GM23338 (cell line): Measurements from ENCODE around the gene IFI44L. TPM values are rescaled to one million over a fixed set of nuclear protein-coding genes. Genes with fewer than 3 reads are reported as not detected.

Experiments
- ATAC-seq: fragments of 200-7000 bp; cut with Tn5 transposase; 3 replicates; pipeline ENCODE4 v1.9.1; 2020
- DNase-seq: peaks from one replicate; pipeline ENCODE4 v3.0.0-alpha.2; 2015; ENCODE audit warnings: low spot score
- H2AFZ ChIP-seq: fragments of 200-600 bp; sonication (generic); 2 replicates; pipeline ENCODE4 v1.8.0; 2016; ENCODE audit warnings: antibody characterized with exemption, mild to moderate bottlenecking, moderate library complexity
- H3F3A ChIP-seq: fragments of 200-600 bp; sonication (generic); replicated peaks from 2 replicates; pipeline ENCODE4 v1.8.0; 2017; ENCODE audit warnings: antibody characterized with exemption, mixed run types, low read depth
- H3K27ac ChIP-seq: fragments of 200-600 bp; sonication (generic); 2 replicates; pipeline ENCODE4 v1.6.1; 2016; ENCODE audit warnings: low read depth
- H3K27me3 ChIP-seq: fragments of 200-600 bp; sonication (generic); 2 replicates; pipeline ENCODE4 v1.8.0; 2016; ENCODE audit warnings: mild to moderate bottlenecking, mixed run types, moderate library complexity; ENCODE audit not compliant: insufficient read depth
- H3K36me3 ChIP-seq: fragments of 200-600 bp; sonication (generic); 2 replicates; pipeline ENCODE4 v1.8.0; 2016; ENCODE audit warnings: mild to moderate bottlenecking; ENCODE audit not compliant: insufficient read depth
- H3K4me1 ChIP-seq: fragments of 200-600 bp; sonication (generic); 2 replicates; pipeline ENCODE4 v1.8.0; 2016; ENCODE audit warnings: mild to moderate bottlenecking, moderate library complexity; ENCODE audit not compliant: insufficient read depth
- H3K4me2 ChIP-seq: fragments of 200-600 bp; sonication (generic); 2 replicates; pipeline ENCODE4 v1.7.1; 2017; ENCODE audit warnings: mixed run types
- H3K4me3 ChIP-seq: fragments of 200-600 bp; sonication (generic); 2 replicates; pipeline ENCODE4 v1.6.1; 2016; ENCODE audit warnings: mixed run types
- H3K79me2 ChIP-seq: fragments of 200-600 bp; sonication (generic); replicated peaks from 2 replicates; pipeline ENCODE4 v1.8.0; 2017; ENCODE audit warnings: mild to moderate bottlenecking; ENCODE audit not compliant: insufficient read depth
- H3K9me2 ChIP-seq: fragments of 200-600 bp; sonication (generic); 2 replicates; pipeline ENCODE4 v1.8.0; 2017; ENCODE audit not compliant: insufficient read depth
- H4K20me1 ChIP-seq: fragments of 200-600 bp; sonication (generic); replicated peaks from 2 replicates; pipeline ENCODE4 v1.8.0; 2017; ENCODE audit warnings: mild to moderate bottlenecking; ENCODE audit not compliant: insufficient read depth
- H3K27ac Mint-ChIP-seq: 2 replicates; pipeline ENCODE4 v1.8.0; 2020; ENCODE audit warnings: inconsistent platforms, mild to moderate bottlenecking, moderate library complexity, mixed read lengths
- H3K27me3 Mint-ChIP-seq: 3 replicates; pipeline ENCODE4 v1.8.0; 2022; ENCODE audit warnings: low read depth, mild to moderate bottlenecking, moderate library complexity, mixed read lengths, inconsistent platforms; ENCODE audit not compliant: insufficient read depth, poor library complexity
- H3K36me3 Mint-ChIP-seq: 3 replicates; pipeline ENCODE4 v1.8.0; 2021; ENCODE audit warnings: low read depth, mild to moderate bottlenecking, inconsistent platforms, moderate library complexity, mixed read lengths
- H3K4me1 Mint-ChIP-seq: 3 replicates; pipeline ENCODE4 v1.8.0; 2020; ENCODE audit warnings: mild to moderate bottlenecking, inconsistent platforms, mixed read lengths
- H3K4me3 Mint-ChIP-seq: 3 replicates; pipeline ENCODE4 v1.8.0; 2021; ENCODE audit warnings: moderate library complexity, mild to moderate bottlenecking, inconsistent platforms, mixed read lengths
- H3K9me3 Mint-ChIP-seq: 3 replicates; pipeline ENCODE4 v1.8.0; 2020; ENCODE audit warnings: moderate library complexity, mild to moderate bottlenecking, inconsistent platforms, mixed read lengths
- CREB1 ChIP-seq: fragments of 250-450 bp; sonication (Bioruptor Pico); IDR thresholded peaks from 2 replicates; pipeline ENCODE4 v1.5.0; 2020; ENCODE audit warnings: low read depth, mild to moderate bottlenecking, moderate library complexity
- CTCF ChIP-seq, 2 experiments: fragments of 200-600 bp in 1 of 2; sonication (generic) in 1 of 2; conservative IDR thresholded peaks; 2 replicates each; pipeline versions ENCODE4 v1.5.1 to v1.6.1; 2016 to 2017; ENCODE audit warnings: antibody characterized with exemption in 2 of 2, low read depth in 2 of 2, mild to moderate bottlenecking in 2 of 2, moderate library complexity in 1 of 2
- ETS1 ChIP-seq: IDR thresholded peaks from 2 replicates; pipeline ENCODE4 v1.6.1; 2016; ENCODE audit warnings: antibody characterized with exemption
- EZH2 ChIP-seq: fragments of 200-600 bp; sonication (generic); IDR thresholded peaks from one replicate; pipeline ENCODE4 v1.8.0; 2017; ENCODE audit warnings: antibody characterized with exemption, mild to moderate bottlenecking, low read depth; ENCODE audit not compliant: unreplicated experiment
- EZH2phosphoT487 ChIP-seq: fragments of 200-600 bp; sonication (generic); IDR thresholded peaks from one replicate; pipeline ENCODE4 v1.8.1; 2018; ENCODE audit warnings: antibody characterized with exemption; ENCODE audit not compliant: unreplicated experiment
- JUNB ChIP-seq: IDR thresholded peaks from one replicate; pipeline ENCODE4 v1.6.1; 2016; ENCODE audit warnings: antibody characterized with exemption; ENCODE audit not compliant: unreplicated experiment
- NANOG ChIP-seq: IDR thresholded peaks from 2 replicates; pipeline ENCODE4 v1.6.1; 2016; ENCODE audit warnings: antibody characterized with exemption, borderline replicate concordance
- POLR2AphosphoS5 ChIP-seq: IDR thresholded peaks from 2 replicates; pipeline ENCODE4 v1.6.1; 2016; ENCODE audit warnings: antibody characterized with exemption, low read depth
- REST ChIP-seq: IDR thresholded peaks from one replicate; pipeline ENCODE4 v1.6.1; 2018; ENCODE audit warnings: antibody characterized with exemption; ENCODE audit not compliant: unreplicated experiment
- STAT1 ChIP-seq: IDR thresholded peaks from one replicate; pipeline ENCODE4 v1.6.1; 2016; ENCODE audit warnings: antibody characterized with exemption; ENCODE audit not compliant: unreplicated experiment
- ZNF114 ChIP-seq: fragments of 250-450 bp; sonication (Bioruptor Pico); IDR thresholded peaks from 2 replicates; pipeline ENCODE4 v1.5.0; 2020; ENCODE audit warnings: mild to moderate bottlenecking, moderate library complexity
- ZNF331 ChIP-seq: fragments of 250-450 bp; sonication (Bioruptor Pico); IDR thresholded peaks from 2 replicates; pipeline ENCODE4 v1.5.0; 2020; ENCODE audit warnings: low read depth, mild to moderate bottlenecking, moderate library complexity
- ZNF462 ChIP-seq: fragments of 250-450 bp; sonication (Bioruptor Pico); IDR thresholded peaks from 2 replicates; pipeline ENCODE4 v1.5.0; 2020; ENCODE audit warnings: mild to moderate bottlenecking, moderate library complexity
- polyA plus RNA-seq: library from polyadenylated mRNA; unstranded; fragments of >200 nt; fragmentation: Nextera tagmentation; extraction: Ambion mirVana; gene quantifications from 2 replicates; pipeline ENCODE4 v1.2.1, GENCODE V29; 2016
- total RNA-seq: library from RNA; depleted of rRNA; stranded (reverse); fragments of >200 nt; shearing (Covaris generic); gene quantifications from 2 replicates; pipeline ENCODE4 v1.2.3, GENCODE V29; 2014

The IFI44L gene
- total and polyA plus RNA-seq, 2 experiments from 2014 or later, result not detected

GRCh38 chr1:78627321-78627720, 7.1 kb downstream of the IFI44L start:
- Histone ChIP-seq H4K20me1 (no peaks in the 10 kb centered on the region), H3K27me3 (no peaks in the 10 kb centered on the region), H3K4me3 (no peak overlapping the region), H3K27ac (no peak overlapping the region), H2AFZ (no peak overlapping the region), H3K36me3 (no peaks in the 10 kb centered on the region), H3F3A (no peaks in the 10 kb centered on the region), H3K9me2 (no peaks in the 10 kb centered on the region), H3K4me1 (no peaks in the 10 kb centered on the region), H3K79me2 (no peaks in the 10 kb centered on the region), H3K4me2 (no peak overlapping the region)
- H3K27ac Mint-ChIP-seq, result no peak overlapping the region
- DNase-seq, result no peak
- H3K4me3 Mint-ChIP-seq, result no peak overlapping the region
- no peaks in the 10 kb centered on the region for H3K9me3 Mint-ChIP-seq
- no peaks in the 10 kb centered on the region for H3K36me3 Mint-ChIP-seq
- H3K27me3 Mint-ChIP-seq, result no peaks in the 10 kb centered on the region
- TF ChIP-seq ETS1 (no peak), REST (no peak), POLR2AphosphoS5 (no peak), EZH2 (no peak), NANOG (no peak), JUNB (no peak), CTCF (conservative IDR thresholded peaks at IDR 0.05; ENCODE audit: low read depth in 2 of 2) (no peak), ZNF331 (no peak), ZNF114 (no peak), EZH2phosphoT487 (no peak), CREB1 (CRISPR knock-in tag) (no peak), ZNF462 (CRISPR knock-in tag) (no peak), STAT1 (no peak)
- ATAC-seq, result no peak
- no peaks in the 10 kb centered on the region for H3K4me1 Mint-ChIP-seq
